NCI-H345 (cell line): Measurements from ENCODE around the gene IQGAP1.
A peak's percentile ranks its signal among the peaks of the same experiment; 100 is the strongest.

Experiments used
- DNase-seq: peaks from one replicate; lab custom pipeline; 2025; lab: John Stamatoyannopoulos, UW

Gene IQGAP1

DNA sequence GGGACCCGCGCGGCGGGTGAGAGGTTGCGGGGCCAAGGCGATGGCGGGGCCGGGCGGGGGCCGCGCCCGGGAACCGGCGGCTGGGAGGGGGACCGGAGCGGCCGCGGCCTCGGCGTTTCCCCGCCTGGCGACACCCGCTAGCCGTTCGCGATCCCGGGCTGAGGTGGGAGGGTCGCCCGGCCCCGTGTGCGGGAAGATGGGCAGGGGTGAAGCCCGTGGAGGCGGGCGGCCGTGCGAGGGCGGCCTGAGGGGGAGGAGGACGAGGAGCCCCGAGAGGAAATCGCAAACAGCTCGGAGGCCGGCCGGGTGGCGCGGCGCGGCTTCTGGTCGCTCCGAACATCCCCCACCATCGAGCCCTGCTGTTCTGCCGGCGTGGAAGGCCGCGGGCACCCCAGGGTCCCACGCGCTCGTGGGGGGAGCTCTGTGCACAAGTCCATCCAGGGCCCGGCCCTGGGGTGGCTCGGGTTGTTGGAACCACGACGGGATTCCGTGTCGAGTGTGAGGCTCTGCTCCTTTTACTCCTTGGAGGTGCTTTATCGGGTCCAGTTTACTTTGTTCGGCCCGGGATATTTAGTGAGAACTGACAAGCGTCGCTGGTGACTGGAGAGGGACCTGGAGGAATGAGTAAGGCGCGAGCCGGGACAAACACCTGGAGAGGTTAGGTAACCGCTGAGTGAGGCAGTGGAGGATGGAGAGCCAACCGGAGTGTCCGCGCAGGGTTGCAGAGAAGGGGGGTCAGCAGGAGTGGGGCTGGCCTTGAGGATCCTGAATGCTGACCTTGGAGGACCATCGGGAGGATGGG, 142.4 kb downstream of the IQGAP1 start:
- peak; percentile 14 for DNase-seq

DNA sequence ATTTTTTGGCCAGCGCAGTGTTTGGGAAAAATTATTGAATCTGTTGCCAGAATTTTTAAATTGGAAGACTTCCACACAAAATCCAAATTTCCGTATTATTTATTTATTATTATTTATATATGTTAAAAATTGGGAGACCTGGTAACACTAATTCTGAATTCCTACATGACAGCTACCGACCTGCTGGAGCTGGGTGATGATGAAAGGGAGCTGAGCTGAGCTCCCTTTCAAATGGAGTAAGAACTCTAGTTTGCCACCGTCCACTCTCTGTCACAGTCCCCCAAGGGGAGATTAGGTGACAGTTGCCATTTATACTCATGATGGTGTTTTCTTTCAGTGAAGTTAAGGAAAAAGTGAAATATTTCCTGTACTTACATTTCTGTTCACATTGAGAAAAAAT, 143.1 kb downstream of the IQGAP1 start:
- DNase-seq = no peak

DNA sequence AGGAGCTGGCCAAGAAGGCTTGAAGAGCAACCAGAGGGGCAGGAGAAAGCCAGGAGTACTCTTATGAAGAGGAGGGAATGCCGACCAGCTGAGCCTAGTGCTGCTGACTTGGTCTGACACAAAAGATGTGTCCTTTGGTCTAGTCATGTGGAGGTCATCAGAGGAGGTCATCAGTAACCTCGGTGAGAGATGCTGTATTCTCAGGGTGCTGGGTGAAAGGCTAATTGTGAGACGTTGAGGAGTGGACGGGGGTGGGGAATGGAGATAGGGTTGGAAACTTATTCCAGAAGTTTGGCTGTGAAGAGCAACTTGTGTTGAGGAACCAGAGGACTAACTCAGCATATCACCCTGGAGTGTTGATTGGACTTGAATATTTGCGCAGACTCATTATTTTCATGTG, 147.2 kb downstream of the IQGAP1 start:
- no peak for DNase-seq

DNA sequence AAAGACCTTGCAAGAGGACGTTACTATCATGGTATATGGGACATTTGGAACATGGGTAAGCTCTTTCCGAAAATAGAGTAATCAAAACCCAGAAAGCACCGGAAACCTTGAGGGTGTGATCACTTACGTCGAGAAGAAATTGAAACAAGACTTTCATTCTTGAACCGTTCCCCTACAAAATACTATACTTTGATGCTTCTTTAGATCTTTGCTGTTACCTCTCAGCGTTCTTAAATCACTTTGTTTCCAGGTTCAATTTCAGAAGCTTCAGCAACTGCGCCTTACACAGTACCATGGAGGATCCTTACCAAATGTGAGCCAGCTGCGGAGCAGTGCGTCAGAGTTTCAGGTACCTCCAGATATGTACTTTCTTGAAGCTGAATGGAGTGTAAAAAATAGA, 151.7 kb downstream of the IQGAP1 start:
- DNase-seq = no peak

DNA sequence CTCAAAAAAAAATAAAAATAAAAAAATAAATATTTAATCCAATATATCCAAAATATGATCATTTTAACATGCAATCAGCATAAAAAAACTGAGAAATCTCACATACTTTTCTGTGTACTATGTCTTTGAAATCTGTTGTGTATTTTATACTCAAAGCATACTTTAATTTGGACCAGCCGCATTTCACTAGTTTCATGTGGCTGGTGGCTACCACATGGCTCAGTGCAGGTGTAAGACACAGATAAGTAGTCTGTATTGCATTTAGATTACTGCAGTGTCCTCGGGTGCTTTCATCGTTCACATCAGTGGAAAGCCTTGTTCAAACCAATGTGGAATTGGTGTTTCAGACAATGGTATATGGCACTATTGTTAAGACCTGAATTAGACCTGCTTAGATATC, 152.7 kb downstream of the IQGAP1 start:
- no peak for DNase-seq

DNA sequence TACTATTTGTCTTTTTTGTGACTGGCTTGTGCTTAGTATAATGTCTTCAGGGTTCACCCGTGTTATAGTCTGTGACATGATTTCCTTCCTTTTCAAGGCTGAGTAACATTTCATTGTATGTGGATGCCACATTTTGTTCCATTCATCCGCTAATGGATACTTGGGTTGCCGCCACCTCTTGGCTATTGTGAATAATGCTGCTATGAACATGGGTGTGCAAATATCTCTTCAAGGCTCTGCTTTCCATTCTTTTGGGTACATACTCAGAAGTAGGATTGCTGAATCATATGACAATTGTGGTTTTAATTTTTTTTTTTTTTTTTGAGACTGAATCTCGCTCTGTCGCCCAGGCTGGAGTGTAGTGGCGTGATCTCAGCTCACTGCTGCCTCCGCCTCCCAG, 157.1 kb downstream of the IQGAP1 start:
- DNase-seq = no peak

DNA sequence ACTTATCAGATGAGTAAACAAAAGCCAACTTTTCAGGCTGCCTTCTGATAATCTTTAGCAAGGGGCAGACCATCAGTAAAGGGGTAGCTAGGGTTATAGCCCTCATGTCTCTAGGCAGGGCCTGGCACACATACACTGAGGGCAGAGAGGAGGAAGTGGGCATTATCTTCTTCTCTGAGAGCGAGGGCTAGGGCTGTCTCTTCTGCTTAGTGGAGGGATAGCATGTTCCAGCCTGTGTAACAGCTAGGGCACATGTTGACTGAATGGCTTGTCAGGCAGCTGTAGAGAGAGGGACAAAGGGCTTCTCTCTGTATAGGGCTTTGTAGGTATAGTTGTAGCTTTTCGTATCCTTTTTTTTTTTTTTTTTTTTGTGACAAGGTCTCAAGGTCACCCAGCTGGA, 159.5 kb downstream of the IQGAP1 start:
- no peak for DNase-seq

DNA sequence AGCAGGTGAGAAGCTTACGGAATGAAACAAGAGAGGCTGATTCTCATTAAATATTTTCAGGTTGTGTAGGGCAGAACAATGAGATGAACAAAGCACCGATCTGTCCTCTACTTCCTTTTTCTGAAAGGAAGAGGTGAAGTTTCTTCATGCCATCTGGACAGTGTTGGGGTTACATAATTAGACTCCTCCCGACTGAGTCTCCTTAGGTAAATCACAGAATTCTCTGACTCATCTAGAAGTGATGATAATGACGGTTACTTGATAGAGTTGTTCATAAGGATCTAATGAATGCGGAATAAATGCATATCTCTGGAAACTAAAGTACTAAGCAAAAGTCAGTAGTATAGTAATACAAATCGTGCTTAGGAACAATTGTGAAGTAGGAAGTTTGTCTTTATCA, 162.9 kb downstream of the IQGAP1 start:
- DNase-seq = no peak
